NCI-H2081 treated with DMSO at 0.1 percent for 48 hours (cell line): ENCODE results near the gene TFR2.

Source experiments
- DNase-seq: peaks from one replicate; lab custom pipeline; 2025; lab: John Stamatoyannopoulos, UW

Gene TFR2

GRCh38 chr7:100585511-100586265 lies 55.7 kb downstream of the TFR2 start, which contains the start of gene LRCH4:
Gene LRCH4, minus strand, starts transcription at chr7:100586129. Its CDS starts 29 bp downstream, at chr7:100586100.
- DNase-seq = peak; percentile 44

- DNase-seq = no peak
Observed at GRCh38 chr7:100584683-100585510, 56.5 kb downstream of the TFR2 start.

GRCh38 chr7:100584054-100584682 lies 57.2 kb downstream of the TFR2 start:
- DNase-seq = no peak

- no peak for DNase-seq
Observed at GRCh38 chr7:100583132-100584053, 58.0 kb downstream of the TFR2 start.

- DNase-seq = no peak
Observed at GRCh38 chr7:100582650-100583049, 58.7 kb downstream of the TFR2 start.

- DNase-seq = no peak
Observed at GRCh38 chr7:100582041-100582579, 59.2 kb downstream of the TFR2 start.

- DNase-seq = no peak
Observed at GRCh38 chr7:100580466-100581283, 60.7 kb downstream of the TFR2 start.

- DNase-seq = no peak
Observed at GRCh38 chr7:100578246-100579183, 62.8 kb downstream of the TFR2 start.

GRCh38 chr7:100577507-100577906 lies 63.8 kb downstream of the TFR2 start:
- DNase-seq = no peak

GRCh38 chr7:100577103-100577502 lies 64.2 kb downstream of the TFR2 start:
- no peak for DNase-seq

GRCh38 chr7:100576384-100576993 lies 64.9 kb downstream of the TFR2 start:
- no peak for DNase-seq

GRCh38 chr7:100575746-100576383 lies 65.5 kb downstream of the TFR2 start:
- DNase-seq = no peak

- DNase-seq = no peak
Observed at GRCh38 chr7:100575206-100575631, 66.1 kb downstream of the TFR2 start.

GRCh38 chr7:100574362-100575205 lies 66.8 kb downstream of the TFR2 start:
- no peak for DNase-seq

GRCh38 chr7:100573691-100574361 lies 67.5 kb downstream of the TFR2 start, which contains the start of gene SAP25:
Gene SAP25, minus strand, starts transcription at chr7:100573900. Its CDS starts 158 bp downstream, at chr7:100573742.
- DNase-seq = no peak

- no peak for DNase-seq
Observed at GRCh38 chr7:100572949-100573675, 68.2 kb downstream of the TFR2 start.
